ENCODE results near the gene RHOD.

GRCh38 chr11:67029146-67029545 is 27.5 kb upstream of the RHOD start:
- TF ChIP-seq CTCF (IDR thresholded peaks at IDR 0.05; ENCODE audit: insufficient read depth, low read length, poor library complexity, severe bottlenecking) (no peak), EZH2phosphoT487 (conservative IDR thresholded peaks at IDR 0.05; ENCODE audit: low read length) (no peak)

All from SU-DHL-6 (cell line).